ENCODE measurements around the gene TBC1D5.

GRCh38 chr3:17239417-17239816, 503.0 kb downstream of the TBC1D5 start:
- TF ChIP-seq EZH2 (IDR thresholded peaks at IDR 0.05) = no peak
- TF ChIP-seq POLR2AphosphoS5 (IDR thresholded peaks at IDR 0.05; ENCODE audit: borderline replicate concordance, low read depth, low read length) = no peak
